H1 (cell line): ENCODE results near the gene DEAF1. TPM values are rescaled to one million over a fixed set of nuclear protein-coding genes. Genes with fewer than 3 reads are reported as not detected.

Source experiments
- TBP ChIP-seq: IDR thresholded peaks from 2 replicates; pipeline ENCODE4 v1.6.1; 2011; ENCODE audit warnings: low read depth, low read length, improper control_type of control experiment
- polyA plus RNA-seq, 7 experiments: library from polyadenylated mRNA; depleted of rRNA in 3 of 7; stranded (reverse) in 5 of 7; unstranded in 2 of 7; fragments of >200 nt in 5 of 7; fragments of 200-250 nt in 2 of 7; gene quantifications; 1 replicate in 5 of 7; 2 replicates in 1 of 7; 4 replicates in 1 of 7; pipeline versions ENCODE4 v1.2.1 to v1.2.3, GENCODE V29; 2011 to 2013; ENCODE audit warnings: missing spikeins in 2 of 7, mixed read lengths in 2 of 7
- total RNA-seq: library from RNA; stranded (reverse); fragmentation: NEBNext Ultra II Directional; extraction: Animal tissue kit (Norgen Biotek cat#: 25700); gene quantifications from 2 replicates; pipeline ENCODE4 v1.2.1, GENCODE V29; 2021

DEAF1 gene
- total and polyA plus RNA-seq, 2 of the 8 experiments (the other 6 are each of a cell fraction or from before 2014, with no cell fraction given) = 47.3 to 58.4 TPM

DNA sequence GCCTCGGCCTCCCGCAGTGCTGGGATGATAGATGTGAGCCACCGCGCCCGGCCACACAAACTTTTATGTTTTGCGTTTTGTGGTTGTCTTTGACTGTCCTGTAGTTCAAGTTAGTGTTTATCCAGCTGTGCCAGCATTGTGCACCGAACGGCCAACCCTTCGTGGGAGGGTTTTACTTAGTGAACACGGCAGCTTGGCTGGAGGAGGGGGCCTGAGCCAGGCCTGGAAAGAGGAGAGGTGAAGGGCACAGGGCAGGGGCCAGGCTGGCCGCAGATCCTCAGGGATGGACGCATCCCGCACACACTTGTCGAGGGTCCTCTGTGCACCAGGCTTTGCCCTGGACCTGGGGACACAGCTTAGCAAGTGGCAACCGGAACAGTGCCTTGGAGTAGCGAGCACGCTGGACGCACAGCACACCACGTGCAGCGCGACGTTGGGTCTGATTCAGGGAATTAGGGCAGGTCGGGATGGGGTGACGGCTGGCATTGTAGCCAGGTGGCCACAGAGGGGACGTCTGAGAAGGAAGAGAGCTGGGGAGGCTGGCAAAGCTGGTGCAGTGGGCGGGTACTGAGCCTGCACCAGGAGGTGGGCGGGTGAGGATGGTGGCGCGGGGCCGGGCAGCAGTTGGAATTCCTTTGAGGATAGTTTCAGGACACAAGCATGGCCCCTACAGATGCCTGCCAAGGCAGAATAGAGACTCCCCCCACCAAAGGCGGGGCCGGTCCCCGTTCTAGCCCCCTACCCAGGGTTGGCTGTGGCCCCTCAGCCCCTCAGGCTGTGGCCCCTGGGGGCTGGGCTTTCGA, 24.4 kb upstream of the DEAF1 start (continued):
- TF ChIP-seq TBP = no peak
